A549 (cell line): ENCODE measurements around the gene ZNF367.

Experiments used
- CHD4 ChIP-seq: fragments of 200-600 bp; sonication (generic); IDR thresholded peaks from 2 replicates; pipeline ENCODE4 v1.6.1; 2016; ENCODE audit warnings: antibody characterized with exemption, mild to moderate bottlenecking, borderline replicate concordance
- MYC ChIP-seq: IDR thresholded peaks from 2 replicates; pipeline ENCODE4 v1.6.1; 2012; ENCODE audit warnings: mild to moderate bottlenecking, inconsistent platforms, low read length, improper control_type of control experiment, borderline replicate concordance
- NR3C1 ChIP-seq: fragments of >200 bp; sonication (Bioruptor Twin); formaldehyde crosslinking; IDR thresholded peaks from 3 replicates; pipeline ENCODE4 v1.6.1; 2017
- POLR2A ChIP-seq: IDR thresholded peaks from 2 replicates; pipeline ENCODE4 v1.6.1; 2012; ENCODE audit warnings: mild to moderate bottlenecking, low read length
- POLR2AphosphoS2 ChIP-seq: conservative IDR thresholded peaks from 2 replicates; pipeline ENCODE4 v1.6.1; 2012; ENCODE audit warnings: low read length, improper control_type of control experiment, inconsistent platforms
- RAD21 ChIP-seq, 2 experiments: fragments of >200 bp in 1 of 2; sonication (Bioruptor Twin) in 1 of 2; formaldehyde crosslinking in 1 of 2; IDR thresholded peaks in 1 of 2; conservative IDR thresholded peaks in 1 of 2; 2 replicates in 1 of 2; 3 replicates in 1 of 2; pipeline ENCODE4 v1.6.1; 2012 to 2018; ENCODE audit warnings: inconsistent platforms in 1 of 2
- RNF2 ChIP-seq: fragments of 200-600 bp; sonication (generic); IDR thresholded peaks from 2 replicates; pipeline ENCODE4 v1.6.1; 2016; ENCODE audit warnings: low read depth, mild to moderate bottlenecking, antibody characterized with exemption, moderate library complexity, borderline replicate concordance
- SMC3 ChIP-seq: fragments of >200 bp; sonication (Bioruptor Twin); formaldehyde crosslinking; IDR thresholded peaks from 3 replicates; pipeline ENCODE4 v1.6.1; 2018; ENCODE audit warnings: inconsistent platforms
- TF ChIP-seq, protein P1 (sequence below): IDR thresholded peaks from 2 replicates; pipeline ENCODE4 v1.6.1; 2012
- TF ChIP-seq, protein P2 (sequence below): fragments of 250-450 bp; sonication (Bioruptor Pico); IDR thresholded peaks from 2 replicates; pipeline ENCODE4 v1.5.0; 2021; ENCODE audit warnings: mild to moderate bottlenecking, moderate library complexity, borderline replicate concordance
- TF ChIP-seq, protein P3 (sequence below): fragments of >200 bp; sonication (Bioruptor Twin); formaldehyde crosslinking; IDR thresholded peaks from 3 replicates; pipeline ENCODE4 v1.5.1; 2016
- TF ChIP-seq, protein P4 (sequence below): fragments of 250-450 bp; sonication (Bioruptor Pico); IDR thresholded peaks from 2 replicates; pipeline ENCODE4 v1.5.0; 2020; ENCODE audit warnings: low read depth, mild to moderate bottlenecking, moderate library complexity
- TF ChIP-seq, protein P5 (sequence below): fragments of 200-600 bp; sonication (generic); IDR thresholded peaks from 2 replicates; pipeline ENCODE4 v1.6.1; 2016; ENCODE audit warnings: antibody characterized with exemption, mild to moderate bottlenecking, moderate library complexity

DNA sequence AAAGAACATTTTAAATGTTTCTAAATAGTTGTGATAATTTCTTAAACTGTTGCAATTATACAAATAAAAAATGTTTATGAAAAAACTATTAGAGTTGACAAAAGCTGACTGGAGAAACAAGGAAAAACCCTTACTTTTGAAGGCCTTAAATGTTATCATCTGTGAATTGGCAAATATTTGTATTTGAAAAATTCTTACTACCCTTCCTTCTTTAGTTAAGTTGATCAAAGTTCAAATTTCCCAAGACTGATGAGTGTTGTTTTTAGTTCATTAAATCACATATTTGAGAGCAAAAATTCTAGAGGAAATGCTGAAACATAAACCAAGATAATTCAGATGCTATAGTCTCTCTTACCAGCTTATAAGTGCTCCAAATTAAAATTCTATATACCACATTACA lies 32.0 kb downstream of the ZNF367 start:
- TF ChIP-seq RAD21 (conservative IDR thresholded peaks at IDR 0.05 in 1 of 2, IDR thresholded peaks at IDR 0.05 in 1 of 2): no peak
- TF ChIP-seq, protein P1, sequence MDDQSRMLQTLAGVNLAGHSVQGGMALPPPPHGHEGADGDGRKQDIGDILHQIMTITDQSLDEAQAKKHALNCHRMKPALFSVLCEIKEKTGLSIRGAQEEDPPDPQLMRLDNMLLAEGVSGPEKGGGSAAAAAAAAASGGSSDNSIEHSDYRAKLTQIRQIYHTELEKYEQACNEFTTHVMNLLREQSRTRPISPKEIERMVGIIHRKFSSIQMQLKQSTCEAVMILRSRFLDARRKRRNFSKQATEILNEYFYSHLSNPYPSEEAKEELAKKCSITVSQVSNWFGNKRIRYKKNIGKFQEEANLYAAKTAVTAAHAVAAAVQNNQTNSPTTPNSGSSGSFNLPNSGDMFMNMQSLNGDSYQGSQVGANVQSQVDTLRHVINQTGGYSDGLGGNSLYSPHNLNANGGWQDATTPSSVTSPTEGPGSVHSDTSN: no peak
- TF ChIP-seq, protein P2, sequence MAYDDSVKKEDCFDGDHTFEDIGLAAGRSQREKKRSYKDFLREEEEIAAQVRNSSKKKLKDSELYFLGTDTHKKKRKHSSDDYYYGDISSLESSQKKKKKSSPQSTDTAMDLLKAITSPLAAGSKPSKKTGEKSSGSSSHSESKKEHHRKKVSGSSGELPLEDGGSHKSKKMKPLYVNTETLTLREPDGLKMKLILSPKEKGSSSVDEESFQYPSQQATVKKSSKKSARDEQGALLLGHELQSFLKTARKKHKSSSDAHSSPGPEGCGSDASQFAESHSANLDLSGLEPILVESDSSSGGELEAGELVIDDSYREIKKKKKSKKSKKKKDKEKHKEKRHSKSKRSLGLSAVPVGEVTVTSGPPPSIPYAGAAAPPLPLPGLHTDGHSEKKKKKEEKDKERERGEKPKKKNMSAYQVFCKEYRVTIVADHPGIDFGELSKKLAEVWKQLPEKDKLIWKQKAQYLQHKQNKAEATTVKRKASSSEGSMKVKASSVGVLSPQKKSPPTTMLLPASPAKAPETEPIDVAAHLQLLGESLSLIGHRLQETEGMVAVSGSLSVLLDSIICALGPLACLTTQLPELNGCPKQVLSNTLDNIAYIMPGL (CRISPR knock-in tag): no peak
- TF ChIP-seq CHD4: no peak
- TF ChIP-seq, protein P3, sequence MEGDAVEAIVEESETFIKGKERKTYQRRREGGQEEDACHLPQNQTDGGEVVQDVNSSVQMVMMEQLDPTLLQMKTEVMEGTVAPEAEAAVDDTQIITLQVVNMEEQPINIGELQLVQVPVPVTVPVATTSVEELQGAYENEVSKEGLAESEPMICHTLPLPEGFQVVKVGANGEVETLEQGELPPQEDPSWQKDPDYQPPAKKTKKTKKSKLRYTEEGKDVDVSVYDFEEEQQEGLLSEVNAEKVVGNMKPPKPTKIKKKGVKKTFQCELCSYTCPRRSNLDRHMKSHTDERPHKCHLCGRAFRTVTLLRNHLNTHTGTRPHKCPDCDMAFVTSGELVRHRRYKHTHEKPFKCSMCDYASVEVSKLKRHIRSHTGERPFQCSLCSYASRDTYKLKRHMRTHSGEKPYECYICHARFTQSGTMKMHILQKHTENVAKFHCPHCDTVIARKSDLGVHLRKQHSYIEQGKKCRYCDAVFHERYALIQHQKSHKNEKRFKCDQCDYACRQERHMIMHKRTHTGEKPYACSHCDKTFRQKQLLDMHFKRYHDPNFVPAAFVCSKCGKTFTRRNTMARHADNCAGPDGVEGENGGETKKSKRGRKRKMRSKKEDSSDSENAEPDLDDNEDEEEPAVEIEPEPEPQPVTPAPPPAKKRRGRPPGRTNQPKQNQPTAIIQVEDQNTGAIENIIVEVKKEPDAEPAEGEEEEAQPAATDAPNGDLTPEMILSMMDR: no peak
- no peak for TF ChIP-seq POLR2A
- no peak for TF ChIP-seq SMC3
- TF ChIP-seq MYC: no peak
- no peak for TF ChIP-seq POLR2AphosphoS2
- TF ChIP-seq, protein P4, sequence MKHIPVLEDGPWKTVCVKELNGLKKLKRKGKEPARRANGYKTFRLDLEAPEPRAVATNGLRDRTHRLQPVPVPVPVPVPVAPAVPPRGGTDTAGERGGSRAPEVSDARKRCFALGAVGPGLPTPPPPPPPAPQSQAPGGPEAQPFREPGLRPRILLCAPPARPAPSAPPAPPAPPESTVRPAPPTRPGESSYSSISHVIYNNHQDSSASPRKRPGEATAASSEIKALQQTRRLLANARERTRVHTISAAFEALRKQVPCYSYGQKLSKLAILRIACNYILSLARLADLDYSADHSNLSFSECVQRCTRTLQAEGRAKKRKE (CRISPR knock-in tag): no peak
- TF ChIP-seq NR3C1: no peak
- TF ChIP-seq, protein P5, sequence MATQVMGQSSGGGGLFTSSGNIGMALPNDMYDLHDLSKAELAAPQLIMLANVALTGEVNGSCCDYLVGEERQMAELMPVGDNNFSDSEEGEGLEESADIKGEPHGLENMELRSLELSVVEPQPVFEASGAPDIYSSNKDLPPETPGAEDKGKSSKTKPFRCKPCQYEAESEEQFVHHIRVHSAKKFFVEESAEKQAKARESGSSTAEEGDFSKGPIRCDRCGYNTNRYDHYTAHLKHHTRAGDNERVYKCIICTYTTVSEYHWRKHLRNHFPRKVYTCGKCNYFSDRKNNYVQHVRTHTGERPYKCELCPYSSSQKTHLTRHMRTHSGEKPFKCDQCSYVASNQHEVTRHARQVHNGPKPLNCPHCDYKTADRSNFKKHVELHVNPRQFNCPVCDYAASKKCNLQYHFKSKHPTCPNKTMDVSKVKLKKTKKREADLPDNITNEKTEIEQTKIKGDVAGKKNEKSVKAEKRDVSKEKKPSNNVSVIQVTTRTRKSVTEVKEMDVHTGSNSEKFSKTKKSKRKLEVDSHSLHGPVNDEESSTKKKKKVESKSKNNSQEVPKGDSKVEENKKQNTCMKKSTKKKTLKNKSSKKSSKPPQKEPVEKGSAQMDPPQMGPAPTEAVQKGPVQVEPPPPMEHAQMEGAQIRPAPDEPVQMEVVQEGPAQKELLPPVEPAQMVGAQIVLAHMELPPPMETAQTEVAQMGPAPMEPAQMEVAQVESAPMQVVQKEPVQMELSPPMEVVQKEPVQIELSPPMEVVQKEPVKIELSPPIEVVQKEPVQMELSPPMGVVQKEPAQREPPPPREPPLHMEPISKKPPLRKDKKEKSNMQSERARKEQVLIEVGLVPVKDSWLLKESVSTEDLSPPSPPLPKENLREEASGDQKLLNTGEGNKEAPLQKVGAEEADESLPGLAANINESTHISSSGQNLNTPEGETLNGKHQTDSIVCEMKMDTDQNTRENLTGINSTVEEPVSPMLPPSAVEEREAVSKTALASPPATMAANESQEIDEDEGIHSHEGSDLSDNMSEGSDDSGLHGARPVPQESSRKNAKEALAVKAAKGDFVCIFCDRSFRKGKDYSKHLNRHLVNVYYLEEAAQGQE: no peak
- no peak for TF ChIP-seq RNF2
